Stimulated activated CD4-positive, alpha-beta T cell treated with anti-CD3 and anti-CD28 coated beads, Interleukin-4, amount 100 ng/mL, for 48 hours (primary cell): Measurements from ENCODE around the gene DDX3X.

Experiments
- DNase-seq, 2 donors: peaks; one replicate each; pipeline ENCODE4 v3.0.0-alpha.2; 2020; ENCODE audit warnings: low read depth in 2 of 2

DDX3X gene

DNA sequence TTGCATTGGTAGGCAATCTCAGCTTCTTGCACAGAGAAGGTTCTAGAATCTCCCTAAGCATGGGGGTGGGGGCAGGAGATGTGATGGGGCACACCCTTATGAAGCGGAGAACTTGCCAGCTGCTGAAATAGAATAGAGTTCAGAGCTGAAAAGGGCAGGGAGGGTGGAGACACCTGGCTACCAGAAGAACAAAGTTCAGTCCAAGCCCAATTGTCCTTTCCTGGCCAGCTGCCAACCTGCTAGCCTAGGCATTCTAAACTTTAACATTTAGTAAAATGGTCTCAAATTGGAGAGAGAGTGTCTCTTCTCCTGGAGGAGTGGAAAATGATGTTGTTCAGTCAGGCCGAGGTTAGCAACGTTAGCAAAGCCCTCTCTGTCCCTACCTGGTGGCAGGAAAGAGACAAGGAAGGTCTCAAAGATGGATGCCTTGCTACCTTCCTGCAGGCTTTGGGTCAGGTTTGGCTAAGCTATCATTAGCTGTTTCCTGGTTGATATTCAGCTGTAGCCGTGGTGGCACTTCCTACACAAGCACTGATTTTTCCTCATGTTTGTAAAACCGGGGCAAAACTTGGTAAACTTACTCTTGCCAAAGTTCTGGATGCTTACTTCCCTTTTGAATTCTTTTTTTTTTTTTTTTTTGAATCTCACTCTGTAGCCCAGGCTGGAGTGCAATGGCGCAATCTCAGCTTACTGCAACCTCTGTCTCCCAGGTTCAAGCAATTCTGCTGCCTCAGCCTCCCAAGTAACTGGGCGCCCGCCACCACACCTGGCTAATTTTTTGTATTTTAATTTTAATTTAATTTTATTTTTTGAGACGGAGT lies 78.5 kb downstream of the DDX3X start:
- no peak for DNase-seq
